Parathyroid adenoma (tissue), 2 donors: ENCODE results near the gene KCTD17.

ENCODE experiments used
- H2AFZ ChIP-seq: fragments of 300-600 bp; sonication (generic); one replicate; pipeline ENCODE4 v1.7.0; 2017; ENCODE audit warnings: antibody characterized with exemption, mild to moderate bottlenecking
- H3K27ac ChIP-seq: fragments of 300-600 bp; sonication (generic); one replicate; pipeline ENCODE4 v1.7.0; 2017
- H3K27me3 ChIP-seq: fragments of 300-600 bp; sonication (generic); one replicate; pipeline ENCODE4 v1.7.0; 2017; ENCODE audit warnings: low read length; ENCODE audit not compliant: control insufficient read depth, insufficient read depth
- H3K36me3 ChIP-seq: fragments of 300-600 bp; sonication (generic); one replicate; pipeline ENCODE4 v1.7.0; 2017; ENCODE audit warnings: low read length; ENCODE audit not compliant: control insufficient read depth, insufficient read depth
- H3K4me1 ChIP-seq: fragments of 300-600 bp; sonication (generic); one replicate; pipeline ENCODE4 v1.7.0; 2017; ENCODE audit warnings: control low read depth
- H3K4me2 ChIP-seq: fragments of 300-600 bp; sonication (generic); one replicate; pipeline ENCODE4 v1.7.0; 2017; ENCODE audit warnings: low read length
- H3K4me3 ChIP-seq: fragments of 300-600 bp; sonication (generic); one replicate; pipeline ENCODE4 v1.7.0; 2017; ENCODE audit warnings: low read depth, low read length
- H3K79me2 ChIP-seq: fragments of 300-600 bp; sonication (generic); one replicate; pipeline ENCODE4 v1.7.0; 2017; ENCODE audit warnings: control low read depth
- H3K9ac ChIP-seq: fragments of 300-600 bp; sonication (generic); one replicate; pipeline ENCODE4 v1.7.0; 2017; ENCODE audit warnings: mild to moderate bottlenecking
- H3K9me3 ChIP-seq: fragments of 300-600 bp; sonication (generic); one replicate; pipeline ENCODE4 v1.7.0; 2017; ENCODE audit warnings: low read length; ENCODE audit not compliant: control insufficient read depth
- CTCF ChIP-seq: fragments of 300-600 bp; sonication (generic); IDR thresholded peaks from one replicate; pipeline ENCODE4 v1.7.0; 2017; ENCODE audit warnings: antibody characterized with exemption, mild to moderate bottlenecking
- donor health status: primary hyperparathyroidism.

KCTD17 gene

GRCh38 chr22:37061611-37062375 lies 10.3 kb downstream of the KCTD17 start:
- Histone ChIP-seq H2AFZ (no peak overlapping the region), H3K27ac (no peak overlapping the region), H3K9ac (no peak overlapping the region), H3K9me3 (no peaks in the 10 kb centered on the region), H3K4me1 (no peaks in the 10 kb centered on the region), H3K79me2 (no peaks in the 10 kb centered on the region), H3K4me3 (no peak overlapping the region), H3K27me3 (no peaks in the 10 kb centered on the region), H3K4me2 (no peak overlapping the region), H3K36me3 (no peaks in the 10 kb centered on the region)
- TF ChIP-seq CTCF = no peak

GRCh38 chr22:37062376-37062675 lies 10.8 kb downstream of the KCTD17 start:
- Histone ChIP-seq H2AFZ (no peak overlapping the region), H3K9me3 (no peaks in the 10 kb centered on the region), H3K27ac (no peak overlapping the region), H3K27me3 (no peaks in the 10 kb centered on the region), H3K4me3 (no peak overlapping the region), H3K36me3 (no peaks in the 10 kb centered on the region), H3K79me2 (no peaks in the 10 kb centered on the region), H3K4me1 (no peaks in the 10 kb centered on the region), H3K4me2 (no peak overlapping the region), H3K9ac (no peak overlapping the region)
- no peak for TF ChIP-seq CTCF

GRCh38 chr22:37062702-37063381 lies 11.3 kb downstream of the KCTD17 start:
- no peak overlapping the region for H3K27ac ChIP-seq
- no peaks in the 10 kb centered on the region for H3K4me1 ChIP-seq
- H3K4me3 ChIP-seq = no peak overlapping the region
- no peak overlapping the region for H2AFZ ChIP-seq
- no peaks in the 10 kb centered on the region for H3K27me3 ChIP-seq
- H3K36me3 ChIP-seq = no peaks in the 10 kb centered on the region
- no peaks in the 10 kb centered on the region for H3K9me3 ChIP-seq
- H3K79me2 ChIP-seq = no peaks in the 10 kb centered on the region
- no peak overlapping the region for H3K9ac ChIP-seq
- no peak for TF ChIP-seq CTCF
- H3K4me2 ChIP-seq = no peak overlapping the region

- no peak overlapping the region for H3K9ac ChIP-seq
- no peak for TF ChIP-seq CTCF
- peaks cover 4% of the 10 kb centered on the region for H3K27me3 ChIP-seq
- H3K79me2 ChIP-seq = no peaks in the 10 kb centered on the region
- H3K4me2 ChIP-seq = no peak overlapping the region
- H2AFZ ChIP-seq = no peak overlapping the region
- H3K4me1 ChIP-seq = no peaks in the 10 kb centered on the region
- H3K36me3 ChIP-seq = no peaks in the 10 kb centered on the region
- H3K27ac ChIP-seq = no peak overlapping the region
- no peak overlapping the region for H3K4me3 ChIP-seq
- no peaks in the 10 kb centered on the region for H3K9me3 ChIP-seq
Measured at GRCh38 chr22:37063431-37064420, 12.2 kb downstream of the KCTD17 start.
